ENCODE results near the gene PARP6.
A peak's percentile ranks its signal among the peaks of the same experiment; 100 is the strongest.

Gene PARP6

DNA sequence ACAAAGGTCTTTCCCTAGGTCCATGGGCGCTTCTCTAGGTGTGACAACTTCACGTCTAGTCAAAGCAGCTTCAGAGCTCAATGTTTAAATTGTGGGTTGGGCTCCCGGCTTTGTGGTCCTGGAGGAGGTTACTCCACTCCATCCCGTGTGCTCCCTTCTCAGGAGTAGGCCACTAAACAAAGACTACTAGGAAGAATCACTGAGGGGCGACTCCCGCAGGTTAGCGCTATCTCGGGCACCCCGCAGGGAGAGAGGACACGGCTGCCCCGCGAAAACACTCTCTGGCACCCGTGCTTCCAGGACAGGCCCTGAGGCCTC lies 500 bp downstream of the PARP6 start:
- Histone ChIP-seq H3K4me2 (ENCODE audit: low read length) (peak overlapping the region; percentile 89), H2AFZ (ENCODE audit: low read depth, low read length) (0 out of 2 replicates have a peak overlapping the region, but pooled peaks have one; percentile 2), H3K9me3 (ENCODE audit: insufficient read depth, low read length) (no peaks in the 10 kb centered on the region), H3K4me3 (ENCODE audit: low read length) (peak overlapping the region; percentile 94), H3K9ac (ENCODE audit: low read length) (peak overlapping the region; percentile 88), H3K27me3 (ENCODE audit: low read depth, low read length) (no peaks in the 10 kb centered on the region), H3K79me2 (ENCODE audit: low read length) (peaks cover 32% of the 10 kb centered on the region), H4K20me1 (ENCODE audit: insufficient read depth, low read length) (no peaks in the 10 kb centered on the region), H3K4me1 (ENCODE audit: low read length) (peaks cover 20% of the 10 kb centered on the region), H3K36me3 (replicated peaks; ENCODE audit: low read depth, low read length) (peaks cover 11% of the 10 kb centered on the region), H3K27ac (ENCODE audit: low read length) (peak overlapping the region; percentile 45)
- TF ChIP-seq CTCF (IDR thresholded peaks at IDR 0.05; ENCODE audit: low read depth, low read length): no peak
- TF ChIP-seq EZH2phosphoT487 (IDR thresholded peaks at IDR 0.05; ENCODE audit: low read depth): no peak

GRCh38 chr15:72271221-72271620 lies 1.1 kb downstream of the PARP6 start:
- Histone ChIP-seq H3K4me2 (ENCODE audit: low read length) (peak overlapping the region; percentile 89), H3K9ac (ENCODE audit: low read length) (peak overlapping the region; percentile 88), H3K79me2 (ENCODE audit: low read length) (peaks cover 32% of the 10 kb centered on the region), H3K4me1 (ENCODE audit: low read length) (peaks cover 20% of the 10 kb centered on the region), H3K36me3 (replicated peaks; ENCODE audit: low read depth, low read length) (peaks cover 18% of the 10 kb centered on the region), H4K20me1 (ENCODE audit: insufficient read depth, low read length) (no peaks in the 10 kb centered on the region), H2AFZ (ENCODE audit: low read depth, low read length) (no peak overlapping the region), H3K27ac (ENCODE audit: low read length) (no peak overlapping the region), H3K4me3 (ENCODE audit: low read length) (peak overlapping the region; percentile 94), H3K9me3 (ENCODE audit: insufficient read depth, low read length) (no peaks in the 10 kb centered on the region), H3K27me3 (ENCODE audit: low read depth, low read length) (no peaks in the 10 kb centered on the region)
- TF ChIP-seq EZH2phosphoT487 (IDR thresholded peaks at IDR 0.05; ENCODE audit: low read depth) (no peak), CTCF (IDR thresholded peaks at IDR 0.05; ENCODE audit: low read depth, low read length) (no peak)

- peaks cover 32% of the 10 kb centered on the region for H3K79me2 ChIP-seq (ENCODE audit: low read length)
- H3K9ac ChIP-seq (ENCODE audit: low read length): no peak overlapping the region
- no peak overlapping the region for H3K27ac ChIP-seq (ENCODE audit: low read length)
- no peaks in the 10 kb centered on the region for H4K20me1 ChIP-seq (ENCODE audit: insufficient read depth, low read length)
- H3K36me3 ChIP-seq (replicated peaks; ENCODE audit: low read depth, low read length): peaks cover 32% of the 10 kb centered on the region
- H3K9me3 ChIP-seq (ENCODE audit: insufficient read depth, low read length): no peaks in the 10 kb centered on the region
- H2AFZ ChIP-seq (ENCODE audit: low read depth, low read length): no peak overlapping the region
- TF ChIP-seq CTCF (IDR thresholded peaks at IDR 0.05; ENCODE audit: low read depth, low read length) (no peak), EZH2phosphoT487 (IDR thresholded peaks at IDR 0.05; ENCODE audit: low read depth) (no peak)
- no peaks in the 10 kb centered on the region for H3K27me3 ChIP-seq (ENCODE audit: low read depth, low read length)
- no peak overlapping the region for H3K4me3 ChIP-seq (ENCODE audit: low read length)
- no peak overlapping the region for H3K4me2 ChIP-seq (ENCODE audit: low read length)
- peaks cover 20% of the 10 kb centered on the region for H3K4me1 ChIP-seq (ENCODE audit: low read length)
These were observed 2.6 kb downstream of the PARP6 start for GRCh38 chr15:72269739-72270138.

GRCh38 chr15:72265031-72265430 lies 7.3 kb downstream of the PARP6 start:
- Histone ChIP-seq H3K27ac (ENCODE audit: low read length) (no peak overlapping the region), H3K9ac (ENCODE audit: low read length) (no peak overlapping the region), H3K79me2 (ENCODE audit: low read length) (peaks cover 3% of the 10 kb centered on the region), H3K9me3 (ENCODE audit: insufficient read depth, low read length) (no peaks in the 10 kb centered on the region), H3K4me1 (ENCODE audit: low read length) (no peaks in the 10 kb centered on the region), H3K4me3 (ENCODE audit: low read length) (no peak overlapping the region), H4K20me1 (ENCODE audit: insufficient read depth, low read length) (no peaks in the 10 kb centered on the region), H3K4me2 (ENCODE audit: low read length) (no peak overlapping the region), H2AFZ (ENCODE audit: low read depth, low read length) (no peak overlapping the region), H3K27me3 (ENCODE audit: low read depth, low read length) (no peaks in the 10 kb centered on the region), H3K36me3 (replicated peaks; ENCODE audit: low read depth, low read length) (peaks cover 76% of the 10 kb centered on the region)
- TF ChIP-seq EZH2phosphoT487 (IDR thresholded peaks at IDR 0.05; ENCODE audit: low read depth) (no peak), CTCF (IDR thresholded peaks at IDR 0.05; ENCODE audit: low read depth, low read length) (no peak)

Data from OCI-LY3 (cell line).